HG03097 (cell line): Measurements from ENCODE around the gene LAMB3.
A peak's percentile ranks its signal among the peaks of the same experiment; 100 is the strongest.

Experiments
- ATAC-seq: cut with Tn5 transposase; IDR thresholded peaks from one replicate; pipeline ENCODE4 v1.9.1; 2021; ENCODE audit not compliant: unreplicated experiment, low FRiP score

The LAMB3 gene

DNA sequence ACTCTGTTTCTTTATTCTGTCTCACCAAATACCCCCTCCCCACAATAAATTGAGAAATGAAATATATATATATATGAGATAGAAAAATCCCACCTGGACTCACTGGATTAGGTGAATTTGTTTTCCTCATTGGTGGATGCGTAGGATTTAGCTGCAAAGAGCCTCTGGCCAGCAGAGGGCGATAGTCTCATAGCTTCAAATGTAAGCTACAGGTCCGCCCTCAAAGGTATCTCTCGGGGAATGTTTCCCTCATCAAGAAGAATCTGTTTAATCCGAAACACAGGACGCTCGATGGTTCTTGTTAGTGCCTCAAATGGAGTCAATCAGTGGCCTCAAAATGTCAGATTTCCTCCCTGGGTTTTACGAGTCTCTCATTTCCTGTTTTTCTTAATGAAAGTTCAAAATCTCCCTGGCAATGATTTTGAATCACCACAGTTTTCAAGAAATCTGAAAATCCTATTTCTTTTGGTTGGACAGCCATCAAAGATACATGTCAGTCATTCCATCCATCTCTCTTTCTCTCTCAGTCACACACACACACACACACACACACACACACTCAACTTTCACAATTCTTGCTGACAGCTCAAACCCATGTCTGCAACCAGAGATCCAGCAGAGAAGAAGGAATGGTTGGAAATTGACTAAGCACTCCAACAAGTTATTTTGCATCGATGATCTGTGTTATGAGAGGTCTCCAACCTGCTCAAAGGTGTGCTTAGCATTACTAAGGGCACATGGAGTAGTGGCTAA lies 82.6 kb downstream of the LAMB3 start:
- ATAC-seq: no peak

DNA sequence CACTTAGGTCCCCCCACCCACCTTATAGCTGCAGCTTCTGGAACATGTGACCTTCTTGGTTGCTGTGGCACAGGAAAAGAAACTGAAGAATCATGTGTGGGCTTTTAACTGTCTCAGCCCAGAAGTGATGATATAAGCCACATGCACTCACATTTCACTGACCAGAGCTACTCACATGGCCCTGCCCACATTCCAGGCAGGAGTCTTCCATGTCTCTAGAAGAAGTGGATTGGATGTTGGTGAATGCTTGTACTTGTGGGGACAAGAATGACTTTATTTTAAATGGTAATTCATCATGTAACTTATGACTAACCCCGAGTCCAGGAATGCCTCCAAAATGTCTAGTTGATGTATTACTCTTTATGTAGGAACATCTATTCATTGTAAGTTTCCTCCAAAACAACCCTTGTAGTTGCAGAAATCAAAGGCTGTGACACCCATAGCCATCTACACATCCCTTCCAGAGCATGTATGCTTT lies 84.5 kb downstream of the LAMB3 start:
- ATAC-seq: no peak

DNA sequence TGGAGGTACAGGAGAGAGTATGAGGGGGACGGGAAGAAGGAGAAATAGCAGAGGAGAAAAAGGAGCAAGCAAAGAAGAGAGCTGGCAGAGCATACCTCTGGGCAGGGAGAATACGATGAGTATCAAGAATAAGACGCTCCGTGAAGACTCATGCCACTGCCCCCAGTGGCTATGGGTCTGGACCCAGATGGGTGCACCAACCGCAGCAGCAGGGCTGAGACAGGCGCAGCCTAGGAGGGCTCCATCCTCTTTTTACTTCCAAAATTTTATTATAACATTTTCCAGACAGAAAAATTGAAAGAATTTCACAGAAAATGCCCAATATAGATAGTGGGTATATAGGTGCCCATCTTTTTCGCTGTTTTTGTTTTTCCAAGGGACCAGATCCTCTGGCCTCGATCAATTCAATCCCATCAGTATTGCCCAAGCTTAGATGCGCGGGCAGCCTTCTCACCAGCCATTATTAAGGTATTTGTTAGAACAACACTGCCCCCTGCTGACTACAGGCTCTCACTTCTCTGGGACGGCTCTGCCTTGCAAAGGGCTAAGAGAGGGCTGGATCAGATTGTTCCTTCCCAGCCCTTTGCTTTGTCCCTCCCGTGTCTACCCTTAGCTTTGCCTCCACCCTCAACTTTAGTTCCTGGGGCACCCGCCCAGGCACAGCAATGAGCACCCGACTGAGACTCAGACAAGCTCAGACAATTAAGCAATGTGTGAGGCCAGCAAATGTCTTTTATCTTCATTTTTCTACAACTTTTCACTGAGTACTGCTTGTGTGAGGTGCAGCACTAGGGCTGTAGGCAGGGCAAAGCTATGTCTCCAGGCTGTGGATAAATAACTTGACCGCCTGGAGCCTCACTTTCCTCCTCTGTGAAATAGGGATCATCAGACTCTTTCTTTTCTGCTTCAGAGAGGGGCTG lies 86.2 kb downstream of the LAMB3 start:
- ATAC-seq: peak; percentile 73
